Loucy (cell line): ENCODE results near the gene VSIG10L2.

Source experiments
- EZH2phosphoT487 ChIP-seq: fragments of 200-600 bp; IDR thresholded peaks from 2 replicates; pipeline ENCODE4 v1.6.1; 2018; ENCODE audit warnings: antibody characterized with exemption, mild to moderate bottlenecking, moderate library complexity, borderline replicate concordance
- TF ChIP-seq, protein P1 (sequence below): fragments of 200-600 bp; sonication (generic); conservative IDR thresholded peaks from 2 replicates; pipeline ENCODE4 v1.5.1; 2014; ENCODE audit warnings: mild to moderate bottlenecking, antibody characterized with exemption, low read length

DNA sequence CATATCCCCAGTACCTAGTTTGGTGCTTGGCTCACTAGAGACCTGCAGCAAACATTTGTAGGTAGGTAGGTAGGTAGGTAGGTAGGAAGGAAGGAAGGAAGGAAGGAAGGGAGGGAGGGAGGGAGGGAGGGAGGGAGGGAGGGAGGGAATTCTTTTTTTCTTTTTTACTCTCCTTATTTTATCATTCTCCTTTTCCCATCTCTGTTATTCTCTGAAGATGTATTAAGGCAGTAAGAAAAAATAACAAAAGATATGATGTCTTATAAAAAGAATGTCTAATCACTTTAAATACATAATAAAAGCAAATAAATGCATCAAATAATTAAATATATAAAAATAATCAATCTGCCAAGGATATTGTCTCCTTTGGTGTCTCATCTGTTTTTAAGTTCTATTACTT is 28.4 kb downstream of the VSIG10L2 start:
- TF ChIP-seq, protein P1, sequence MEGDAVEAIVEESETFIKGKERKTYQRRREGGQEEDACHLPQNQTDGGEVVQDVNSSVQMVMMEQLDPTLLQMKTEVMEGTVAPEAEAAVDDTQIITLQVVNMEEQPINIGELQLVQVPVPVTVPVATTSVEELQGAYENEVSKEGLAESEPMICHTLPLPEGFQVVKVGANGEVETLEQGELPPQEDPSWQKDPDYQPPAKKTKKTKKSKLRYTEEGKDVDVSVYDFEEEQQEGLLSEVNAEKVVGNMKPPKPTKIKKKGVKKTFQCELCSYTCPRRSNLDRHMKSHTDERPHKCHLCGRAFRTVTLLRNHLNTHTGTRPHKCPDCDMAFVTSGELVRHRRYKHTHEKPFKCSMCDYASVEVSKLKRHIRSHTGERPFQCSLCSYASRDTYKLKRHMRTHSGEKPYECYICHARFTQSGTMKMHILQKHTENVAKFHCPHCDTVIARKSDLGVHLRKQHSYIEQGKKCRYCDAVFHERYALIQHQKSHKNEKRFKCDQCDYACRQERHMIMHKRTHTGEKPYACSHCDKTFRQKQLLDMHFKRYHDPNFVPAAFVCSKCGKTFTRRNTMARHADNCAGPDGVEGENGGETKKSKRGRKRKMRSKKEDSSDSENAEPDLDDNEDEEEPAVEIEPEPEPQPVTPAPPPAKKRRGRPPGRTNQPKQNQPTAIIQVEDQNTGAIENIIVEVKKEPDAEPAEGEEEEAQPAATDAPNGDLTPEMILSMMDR, result no peak
- TF ChIP-seq EZH2phosphoT487, result no peak
